Psoas muscle (tissue), 8 donors: ENCODE measurements around the gene GATA5. TPM values are rescaled to one million over a fixed set of nuclear protein-coding genes. Genes with fewer than 3 reads are reported as not detected.

Source experiments
- ATAC-seq, 4 donors: fragments of 200-7000 bp; cut with Tn5 transposase; one replicate each; pipeline ENCODE4 v1.9.1; 2020; ENCODE audit warnings: moderate library complexity in 3 of 4, mild to moderate bottlenecking in 2 of 4
- DNase-seq, 2 donors: peaks; one replicate each; pipeline ENCODE4 v3.0.0-alpha.2; 2020
- H3K27ac ChIP-seq: fragments of 200-600 bp; one replicate; pipeline ENCODE4 v1.8.0; 2022
- H3K27me3 ChIP-seq, 3 donors: fragments of 200-600 bp in 1 of 3; one replicate each; pipeline versions ENCODE4 v1.6.1 to v1.8.0; 2013 to 2022; ENCODE audit warnings: low read length in 2 of 3, mild to moderate bottlenecking in 2 of 3, moderate library complexity in 1 of 3; ENCODE audit not compliant: insufficient read depth in 3 of 3
- H3K36me3 ChIP-seq, 2 donors: fragments of 200-600 bp in 1 of 2; one replicate each; pipeline versions ENCODE4 v1.6.1 to v1.8.0; 2013 to 2022; ENCODE audit warnings: low read depth in 1 of 2, mild to moderate bottlenecking in 1 of 2, moderate library complexity in 1 of 2; ENCODE audit not compliant: insufficient read depth in 1 of 2
- H3K4me1 ChIP-seq: fragments of 200-600 bp; one replicate; pipeline ENCODE4 v1.8.0; 2022
- H3K4me3 ChIP-seq: fragments of 200-600 bp; one replicate; pipeline ENCODE4 v1.8.0; 2022; ENCODE audit warnings: mild to moderate bottlenecking
- H3K9me3 ChIP-seq: fragments of 200-600 bp; one replicate; pipeline ENCODE4 v1.8.0; 2022
- CTCF ChIP-seq: fragments of 200-600 bp; IDR thresholded peaks from one replicate; pipeline ENCODE4 v1.8.0; 2022; ENCODE audit warnings: antibody characterized with exemption
- WGBS, 3 donors: extraction: QIAGEN DNeasy Blood & Tissue Kit; methylation state at CpG; one replicate each; pipeline versions ENCODE4 v1.1.6 to v1.1.7; 2013; 5-methylcytosine and 5-hydroxymethylcytosine counted together
- intact Hi-C, 2 donors: fragments of 100-400 bp; cut with DNase I; formaldehyde crosslinking; loops; one replicate each; pipeline versions ENCODE4 v1.11.0 to v1.14.2; 2022
- polyA plus RNA-seq, 3 donors: library from polyadenylated mRNA; stranded (reverse); fragments of 200-250 nt; gene quantifications; one replicate each; pipeline ENCODE4 v1.2.3, GENCODE V29; 2013
- total RNA-seq, 4 donors: library from RNA; stranded (reverse); fragmentation: NEBNext Ultra II Directional in 2 of 4; extraction: Animal tissue kit (Norgen Biotek cat#: 25700) in 2 of 4; gene quantifications; one replicate each; pipeline versions ENCODE4 v1.2.1 to v1.2.4, GENCODE V29; 2021 to 2023
- donor health status: healthy with polysubstance abuse.
- donor health status: DM: no; HTN: no; CAD: no; lungs with moderate emphysema.
- donor health status: Bipolar disorder and iron deficiency.
- donor health status: healthy.
- donor health status: DM: yes; HTN: yes; CAD: no.
- donor health status: DM: no; HTN: no; CAD: no.
- donor health status: DM: no; HTN: no; CAD: no.
- donor health status: DM: yes; HTN: yes; CAD: no.

The GATA5 gene
- total and polyA plus RNA-seq, 7 donors: 0.01 to 0.14 (median 0.08) TPM; not detected in 3

DNA sequence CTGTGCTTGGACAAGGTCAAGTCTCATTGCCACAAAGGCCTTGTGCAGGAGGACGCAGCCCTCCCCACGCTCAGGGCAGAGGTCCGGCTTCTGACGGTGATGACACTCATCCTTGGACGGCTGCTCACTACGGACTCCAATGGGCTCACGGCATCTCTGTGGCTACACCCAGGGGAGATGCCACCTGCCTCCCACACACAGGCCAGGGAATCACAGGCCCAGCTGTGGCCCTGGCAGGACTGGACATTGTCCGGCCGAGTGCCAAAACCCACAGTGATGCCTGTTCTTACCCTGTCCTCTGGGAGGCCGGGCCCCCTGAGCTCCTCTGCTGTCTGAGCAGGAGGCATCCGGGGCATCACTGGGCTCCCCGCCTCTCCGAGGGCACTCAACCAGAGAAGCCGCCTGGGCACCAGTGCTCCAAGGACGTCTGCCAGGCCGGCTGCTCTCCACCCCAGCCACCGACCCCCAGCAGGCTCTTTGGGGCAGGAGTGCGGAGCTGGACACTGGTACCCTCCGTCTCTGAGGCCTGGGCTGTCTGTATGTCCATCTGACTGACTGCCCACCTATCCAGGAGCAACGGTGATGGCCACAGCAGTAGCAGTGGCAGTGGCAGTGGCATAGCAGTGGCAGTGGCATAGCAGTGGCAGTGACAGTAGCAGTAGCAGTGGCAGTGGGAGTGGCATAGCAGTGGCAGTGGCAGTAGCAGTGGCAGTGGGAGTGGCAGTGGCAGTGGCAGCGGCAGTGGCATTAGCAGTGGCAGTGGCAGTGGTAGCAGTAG is 50.3 kb downstream of the GATA5 start:
- no peaks in the 10 kb centered on the region for H3K9me3 ChIP-seq
- H3K27ac ChIP-seq: no peak overlapping the region
- peak in 1 of 4 donors; percentile 30 for ATAC-seq
- no peaks in the 10 kb centered on the region for H3K4me1 ChIP-seq
- H3K36me3 ChIP-seq: no peaks in the 10 kb centered on the region
- no peak overlapping the region for H3K4me3 ChIP-seq
- TF ChIP-seq CTCF: no peak
- DNase-seq: no peak
- WGBS, 3 donors: 39 to 62% (median 46%) methylated on average over 21 of the region's 21 CpGs
- intact Hi-C loops: no loop called here
- peaks cover 0 to 26% (median 9%) of the 10 kb centered on the region in 3 donors for H3K27me3 ChIP-seq

GRCh38 chr20:62424249-62425107 is 51.3 kb downstream of the GATA5 start:
- no peak for TF ChIP-seq CTCF
- 50 to 60% (median 54%) methylated on average over 21 to 23 of the region's 23 CpGs for WGBS, 3 donors
- ATAC-seq (no peak), DNase-seq (no peak)
- H3K4me1 ChIP-seq: no peaks in the 10 kb centered on the region
- intact Hi-C loops: no loop called here
- no peaks in the 10 kb centered on the region for H3K9me3 ChIP-seq
- no peak overlapping the region for H3K4me3 ChIP-seq
- H3K27ac ChIP-seq: no peak overlapping the region
- H3K27me3 ChIP-seq: peaks cover 0 to 26% (median 9%) of the 10 kb centered on the region in 3 donors
- H3K36me3 ChIP-seq: no peaks in the 10 kb centered on the region

DNA sequence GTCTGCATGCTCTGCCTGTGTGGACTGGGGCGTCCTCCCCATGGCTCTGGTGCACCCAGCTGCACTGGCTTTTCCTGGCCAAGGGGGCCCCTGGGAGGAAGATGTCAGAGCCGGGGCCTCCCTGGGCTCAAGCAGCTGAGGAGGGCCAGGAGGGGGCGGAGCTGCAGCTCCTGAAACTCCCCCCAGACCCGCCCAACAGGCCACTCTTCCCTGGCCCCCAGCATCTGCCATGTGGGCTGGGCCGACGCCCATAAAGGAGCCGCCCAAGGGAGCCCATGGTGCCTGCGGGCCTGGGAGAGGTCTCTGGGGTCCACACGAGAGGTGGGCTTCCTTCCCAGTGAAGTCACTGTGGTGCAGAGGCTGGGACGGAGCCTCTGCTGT is 52.5 kb downstream of the GATA5 start:
- Histone ChIP-seq H3K9me3 (no peaks in the 10 kb centered on the region), H3K4me3 (no peak overlapping the region), H3K27me3 (peaks cover 0 to 26% (median 9%) of the 10 kb centered on the region in 3 donors), H3K36me3 (no peaks in the 10 kb centered on the region), H3K27ac (no peak overlapping the region), H3K4me1 (no peaks in the 10 kb centered on the region)
- intact Hi-C loops: no loop called here
- ATAC-seq: no peak
- no peak for DNase-seq
- WGBS, 3 donors: 21 to 43% (median 42%) methylated on average over 9 to 10 of the region's 10 CpGs
- no peak for TF ChIP-seq CTCF

DNA sequence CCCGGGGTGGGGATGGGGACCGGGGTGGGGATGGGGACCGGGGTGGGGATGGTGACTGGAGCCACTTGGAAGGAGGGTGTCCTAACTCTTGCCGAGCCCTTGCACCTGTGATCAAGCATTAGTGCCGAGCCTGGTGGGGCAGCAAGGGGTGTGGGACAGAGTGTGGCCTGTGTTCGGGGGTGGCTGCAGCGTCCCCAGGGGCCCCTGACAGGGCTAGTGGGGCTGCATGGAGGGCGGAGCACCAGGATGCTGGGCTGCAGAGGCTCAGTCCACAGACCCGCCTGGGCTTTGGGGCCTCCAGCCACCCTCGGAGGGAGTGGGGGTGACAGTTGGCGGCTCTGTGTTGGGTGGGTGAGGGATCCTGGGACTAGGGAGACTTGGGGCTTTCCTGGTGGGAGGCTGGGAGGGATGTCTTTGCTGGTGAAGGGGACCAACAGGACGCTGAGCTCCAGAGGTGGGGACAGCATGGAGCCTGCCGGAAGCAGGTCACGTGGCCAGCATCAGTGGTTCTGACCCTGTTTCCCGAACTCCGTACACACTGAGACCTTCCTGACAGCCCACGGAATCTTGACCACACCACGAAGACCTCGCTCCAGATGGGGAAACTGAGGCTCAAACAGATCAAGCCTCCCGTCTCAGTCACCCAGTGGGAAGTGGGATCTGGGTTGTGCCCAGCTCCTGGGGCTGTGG is 53.0 kb downstream of the GATA5 start:
- no peak for TF ChIP-seq CTCF
- Histone ChIP-seq H3K27me3 (peaks cover 0 to 26% (median 11%) of the 10 kb centered on the region in 3 donors), H3K27ac (no peak overlapping the region), H3K4me3 (no peak overlapping the region), H3K36me3 (no peaks in the 10 kb centered on the region), H3K4me1 (no peaks in the 10 kb centered on the region), H3K9me3 (no peaks in the 10 kb centered on the region)
- no peak for DNase-seq
- intact Hi-C loops: no loop called here
- no peak for ATAC-seq
- 76 to 83% (median 82%) methylated on average over 20 of the region's 20 CpGs for WGBS, 3 donors
